ENCODE results near the gene BRS3.

DNA sequence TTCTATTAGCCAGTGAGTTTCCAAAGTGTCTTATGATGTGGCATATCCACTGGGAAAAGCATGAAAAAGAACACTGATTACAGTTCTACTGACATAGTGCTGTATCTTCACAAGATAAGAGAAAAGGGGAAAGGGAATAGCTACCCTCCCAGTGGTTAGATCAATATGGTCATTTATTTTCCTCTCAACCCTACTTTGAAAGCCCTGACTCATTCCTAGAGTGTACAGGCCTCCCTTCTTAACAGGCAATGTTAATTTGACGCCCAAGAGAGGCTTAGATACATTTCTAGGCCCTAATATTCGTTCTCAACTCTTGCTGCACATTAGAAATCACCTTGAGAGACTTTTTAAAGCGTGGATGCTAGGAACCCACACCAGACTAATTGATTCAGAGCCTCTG, 20.4 kb upstream of the BRS3 start:
- no peak for TF ChIP-seq EZH2phosphoT487 (IDR thresholded peaks at IDR 0.05; ENCODE audit: insufficient read depth, low read depth)
- TF ChIP-seq EZH2 (IDR thresholded peaks at IDR 0.05; ENCODE audit: insufficient read depth, poor library complexity, severe bottlenecking), result no peak
